ENCODE measurements around the gene LILRA1.

DNA sequence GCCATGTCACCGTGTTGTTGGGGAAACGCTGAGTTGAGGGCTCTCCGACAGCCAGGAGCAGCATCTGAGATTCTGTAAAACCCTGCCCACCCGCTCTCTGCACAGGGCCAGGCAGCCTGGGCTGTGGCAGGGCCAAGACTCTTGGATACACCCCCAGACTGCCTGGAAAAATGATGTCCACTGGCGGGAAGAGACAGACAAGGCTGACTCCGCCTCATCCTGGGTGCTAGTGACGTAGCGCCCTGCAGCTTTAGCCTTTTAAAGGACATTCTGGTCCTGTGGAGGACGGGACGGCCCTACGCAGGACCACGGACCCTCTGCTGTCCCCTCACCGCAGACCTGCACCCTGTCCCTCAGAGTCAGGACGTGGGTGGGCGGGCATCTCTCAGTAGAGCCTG is 40.5 kb upstream of the LILRA1 start:
- TF ChIP-seq, protein P1, sequence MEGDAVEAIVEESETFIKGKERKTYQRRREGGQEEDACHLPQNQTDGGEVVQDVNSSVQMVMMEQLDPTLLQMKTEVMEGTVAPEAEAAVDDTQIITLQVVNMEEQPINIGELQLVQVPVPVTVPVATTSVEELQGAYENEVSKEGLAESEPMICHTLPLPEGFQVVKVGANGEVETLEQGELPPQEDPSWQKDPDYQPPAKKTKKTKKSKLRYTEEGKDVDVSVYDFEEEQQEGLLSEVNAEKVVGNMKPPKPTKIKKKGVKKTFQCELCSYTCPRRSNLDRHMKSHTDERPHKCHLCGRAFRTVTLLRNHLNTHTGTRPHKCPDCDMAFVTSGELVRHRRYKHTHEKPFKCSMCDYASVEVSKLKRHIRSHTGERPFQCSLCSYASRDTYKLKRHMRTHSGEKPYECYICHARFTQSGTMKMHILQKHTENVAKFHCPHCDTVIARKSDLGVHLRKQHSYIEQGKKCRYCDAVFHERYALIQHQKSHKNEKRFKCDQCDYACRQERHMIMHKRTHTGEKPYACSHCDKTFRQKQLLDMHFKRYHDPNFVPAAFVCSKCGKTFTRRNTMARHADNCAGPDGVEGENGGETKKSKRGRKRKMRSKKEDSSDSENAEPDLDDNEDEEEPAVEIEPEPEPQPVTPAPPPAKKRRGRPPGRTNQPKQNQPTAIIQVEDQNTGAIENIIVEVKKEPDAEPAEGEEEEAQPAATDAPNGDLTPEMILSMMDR (IDR thresholded peaks at IDR 0.05) = no peak
- no peak for TF ChIP-seq POLR2AphosphoS5 (IDR thresholded peaks at IDR 0.05)
- TF ChIP-seq POLR2A (IDR thresholded peaks at IDR 0.05) = no peak
